ENCODE data around the gene APOL4. TPM values are rescaled to one million over a fixed set of nuclear protein-coding genes. Genes with fewer than 3 reads are reported as not detected.
"Not testable (repeated sequence)": the region's sequence is repeated elsewhere in the genome, so short reads cannot be mapped to it uniquely, and the experiment has no call there.

APOL4 gene
- polyA plus RNA-seq, 1 donor = 20.3 TPM

GRCh38 chr22:36208162-36208765 lies 6.7 kb upstream of the APOL4 start:
- no peak for DNase-seq (ENCODE audit: low read depth)

GRCh38 chr22:36206255-36206654 lies 4.6 kb upstream of the APOL4 start:
- no peak for DNase-seq (ENCODE audit: low read depth)

- not testable (repeated sequence) for DNase-seq (ENCODE audit: low read depth)
These were observed 4.0 kb upstream of the APOL4 start for GRCh38 chr22:36205573-36205972.

GRCh38 chr22:36204632-36205015 lies 3.0 kb upstream of the APOL4 start:
- DNase-seq (ENCODE audit: low read depth) = no peak

- no peak for DNase-seq (ENCODE audit: low read depth)
These were observed 2.5 kb upstream of the APOL4 start for GRCh38 chr22:36204001-36204631.

- not testable (repeated sequence) for DNase-seq (ENCODE audit: low read depth)
These were observed 1.8 kb upstream of the APOL4 start for GRCh38 chr22:36203441-36203840.

- DNase-seq (ENCODE audit: low read depth) = not testable (repeated sequence)
These were observed 1.3 kb upstream of the APOL4 start for GRCh38 chr22:36202906-36203305.

GRCh38 chr22:36201025-36201424 lies 584 bp downstream of the APOL4 start:
- DNase-seq (ENCODE audit: low read depth) = not testable (repeated sequence)

- DNase-seq (ENCODE audit: low read depth) = no peak
These were observed 2.5 kb downstream of the APOL4 start for GRCh38 chr22:36199001-36199551.

GRCh38 chr22:36198536-36198935 lies 3.1 kb downstream of the APOL4 start:
- DNase-seq (ENCODE audit: low read depth) = no peak

- DNase-seq (ENCODE audit: low read depth) = no peak
These were observed 4.0 kb downstream of the APOL4 start for GRCh38 chr22:36197514-36198146.

- DNase-seq (ENCODE audit: low read depth) = no peak
These were observed 4.6 kb downstream of the APOL4 start for GRCh38 chr22:36197065-36197440.

GRCh38 chr22:36196254-36197064 lies 5.2 kb downstream of the APOL4 start:
- no peak for DNase-seq (ENCODE audit: low read depth)

- no peak for DNase-seq (ENCODE audit: low read depth)
These were observed 6.6 kb downstream of the APOL4 start for GRCh38 chr22:36194971-36195370.

- DNase-seq (ENCODE audit: low read depth) = no peak
These were observed 7.2 kb downstream of the APOL4 start for GRCh38 chr22:36194385-36194784.

GRCh38 chr22:36193577-36193976 lies 8.0 kb downstream of the APOL4 start:
- DNase-seq (ENCODE audit: low read depth) = no peak

GRCh38 chr22:36193171-36193570 lies 8.4 kb downstream of the APOL4 start:
- no peak for DNase-seq (ENCODE audit: low read depth)

- DNase-seq (ENCODE audit: low read depth) = no peak
These were observed 9.1 kb downstream of the APOL4 start for GRCh38 chr22:36192542-36192941.

GRCh38 chr22:36191106-36191836 lies 10.3 kb downstream of the APOL4 start:
- no peak for DNase-seq (ENCODE audit: low read depth)

GRCh38 chr22:36187862-36188261 lies 13.7 kb downstream of the APOL4 start:
- not testable (repeated sequence) for DNase-seq (ENCODE audit: low read depth)

GRCh38 chr22:36185828-36186624 lies 15.6 kb downstream of the APOL4 start:
- DNase-seq (ENCODE audit: low read depth) = no peak
